ENCODE measurements around the gene ABHD2. TPM values are rescaled to one million over a fixed set of nuclear protein-coding genes. Genes with fewer than 3 reads are reported as not detected.
"Not testable (repeated sequence)": the region's sequence is repeated elsewhere in the genome, so short reads cannot be mapped to it uniquely, and the experiment has no call there.

ABHD2 gene
- total RNA-seq, 4 donors from 2014 or later, result 37.8 to 81.5 (median 58.3) TPM

- H3K4me1 ChIP-seq, result no peaks in the 10 kb centered on the region
- no peaks in the 10 kb centered on the region for H3K36me3 ChIP-seq
- intact Hi-C loops (cut with DNase I; ENCODE audit: low total_unique reads) (no loop called here), in situ Hi-C loops (cut with MboI; ENCODE audit: low pct_ligation_motif_present in 1 of 4, low pct_unique_long_range_greater_than_20kb in 1 of 4, low sequenced_read_pairs in 3 of 4) (no loop called here)
- H3K9me3 ChIP-seq, result no peaks in the 10 kb centered on the region
- TF ChIP-seq EP300 (IDR thresholded peaks at IDR 0.05; ENCODE audit: low read depth), result no peak
- TF ChIP-seq POLR2A (IDR thresholded peaks at IDR 0.05), result no peak
- TF ChIP-seq POLR2AphosphoS5 (IDR thresholded peaks at IDR 0.05), result no peak
- TF ChIP-seq CTCF (IDR thresholded peaks at IDR 0.05), result no peak
- no peak for DNase-seq
- WGBS, 2 donors (ENCODE audit: low coverage in 1 of 2), result 76 to 88% methylated on average over 2 to 3 of the region's 3 CpGs
- H3K4me3 ChIP-seq, result no peak overlapping the region
- no peak overlapping the region for H3K27ac ChIP-seq
- no peaks in the 10 kb centered on the region for H3K27me3 ChIP-seq
Measured at GRCh38 chr15:89043031-89044002, 44.9 kb upstream of the ABHD2 start.

GRCh38 chr15:89049016-89049666 lies 39.1 kb upstream of the ABHD2 start:
- H3K9me3 ChIP-seq; intact Hi-C loops (cut with DNase I; ENCODE audit: low total_unique reads): not testable (repeated sequence)
- 32 to 60% methylated on average over 3 to 20 of the region's 21 CpGs for WGBS, 2 donors (ENCODE audit: low coverage in 1 of 2)

GRCh38 chr15:89051875-89052274 lies 36.4 kb upstream of the ABHD2 start:
- H3K27ac ChIP-seq, result no peak overlapping the region
- no peak overlapping the region for H3K4me3 ChIP-seq
- H3K9me3 ChIP-seq, result no peaks in the 10 kb centered on the region
- H3K4me1 ChIP-seq, result peaks cover 0 to 5% (median 0%) of the 10 kb centered on the region in 4 donors
- 56% methylated on average over 2 of the region's 2 CpGs; no CpG with 5 or more reads in 1 of the 2 donors for WGBS, 2 donors (ENCODE audit: low coverage in 1 of 2)
- no peaks in the 10 kb centered on the region for H3K36me3 ChIP-seq
- TF ChIP-seq POLR2AphosphoS5 (IDR thresholded peaks at IDR 0.05) (no peak), POLR2A (IDR thresholded peaks at IDR 0.05) (no peak), CTCF (IDR thresholded peaks at IDR 0.05) (no peak), EP300 (IDR thresholded peaks at IDR 0.05; ENCODE audit: low read depth) (no peak)
- intact Hi-C loops (cut with DNase I; ENCODE audit: low total_unique reads) (no loop called here), in situ Hi-C loops (cut with MboI; ENCODE audit: low pct_ligation_motif_present in 1 of 4, low pct_unique_long_range_greater_than_20kb in 1 of 4, low sequenced_read_pairs in 3 of 4) (loop anchor here in 3 of 4 donors (10.0 to 25.0 kb wide), 3 partner anchors 73 to 135 kb away; no protein-coding TSS in a partner anchor)
- no peak for DNase-seq
- H3K27me3 ChIP-seq, result no peaks in the 10 kb centered on the region

More at GRCh38 chr15:89049016-89049666, 39.1 kb upstream of the ABHD2 start:
- H3K27me3 ChIP-seq; H3K36me3 ChIP-seq; DNase-seq; in situ Hi-C loops (cut with MboI; ENCODE audit: low pct_ligation_motif_present in 1 of 4, low pct_unique_long_range_greater_than_20kb in 1 of 4, low sequenced_read_pairs in 3 of 4); H3K27ac ChIP-seq; H3K4me1 ChIP-seq; H3K4me3 ChIP-seq: not testable (repeated sequence)

GRCh38 chr15:89052474-89052873 lies 35.8 kb upstream of the ABHD2 start:
- Histone ChIP-seq H3K9me3 (no peaks in the 10 kb centered on the region), H3K27ac (no peak overlapping the region), H3K27me3 (no peaks in the 10 kb centered on the region), H3K4me3 (no peak overlapping the region), H3K36me3 (no peaks in the 10 kb centered on the region), H3K4me1 (peaks cover 0 to 5% (median under 1%) of the 10 kb centered on the region in 4 donors)
- 50 to 60% methylated on average over 1 to 3 of the region's 3 CpGs for WGBS, 2 donors (ENCODE audit: low coverage in 1 of 2)
- intact Hi-C loops (cut with DNase I; ENCODE audit: low total_unique reads), result no loop called here
- DNase-seq, result no peak
- in situ Hi-C loops (cut with MboI; ENCODE audit: low pct_ligation_motif_present in 1 of 4, low pct_unique_long_range_greater_than_20kb in 1 of 4, low sequenced_read_pairs in 3 of 4), result loop anchor here in 3 of 4 donors (10.0 to 25.0 kb wide), 3 partner anchors 72 to 135 kb away; no protein-coding TSS in a partner anchor
- TF ChIP-seq CTCF (IDR thresholded peaks at IDR 0.05) (no peak), POLR2A (IDR thresholded peaks at IDR 0.05) (no peak), EP300 (IDR thresholded peaks at IDR 0.05; ENCODE audit: low read depth) (no peak), POLR2AphosphoS5 (IDR thresholded peaks at IDR 0.05) (no peak)
